Mucosa of stomach (tissue), 1 donor: ENCODE measurements around the gene GSDMA.
"Not testable (repeated sequence)": the region's sequence is repeated elsewhere in the genome, so short reads cannot be mapped to it uniquely, and the experiment has no call there.

Experiments
- H3K27me3 ChIP-seq: one replicate; pipeline ENCODE4 v1.7.0; 2013; ENCODE audit warnings: mild to moderate bottlenecking, low read length; ENCODE audit not compliant: control insufficient read depth, insufficient read depth
- H3K36me3 ChIP-seq: one replicate; pipeline ENCODE4 v1.7.0; 2013; ENCODE audit warnings: low read length; ENCODE audit not compliant: control insufficient read depth, insufficient read depth
- H3K4me1 ChIP-seq: one replicate; pipeline ENCODE4 v1.7.0; 2013; ENCODE audit warnings: mild to moderate bottlenecking, low read length; ENCODE audit not compliant: control insufficient read depth, insufficient read depth
- H3K4me3 ChIP-seq: one replicate; pipeline ENCODE4 v1.7.0; 2013; ENCODE audit warnings: low read length
- H3K9ac ChIP-seq: one replicate; pipeline ENCODE4 v1.7.0; 2013; ENCODE audit warnings: mild to moderate bottlenecking, low read length, moderate library complexity
- H3K9me3 ChIP-seq: one replicate; pipeline ENCODE4 v1.7.0; 2013; ENCODE audit warnings: mild to moderate bottlenecking, low read length, moderate library complexity; ENCODE audit not compliant: control insufficient read depth
- donor health status: Pancreatic carcinoma.

The GSDMA gene

DNA sequence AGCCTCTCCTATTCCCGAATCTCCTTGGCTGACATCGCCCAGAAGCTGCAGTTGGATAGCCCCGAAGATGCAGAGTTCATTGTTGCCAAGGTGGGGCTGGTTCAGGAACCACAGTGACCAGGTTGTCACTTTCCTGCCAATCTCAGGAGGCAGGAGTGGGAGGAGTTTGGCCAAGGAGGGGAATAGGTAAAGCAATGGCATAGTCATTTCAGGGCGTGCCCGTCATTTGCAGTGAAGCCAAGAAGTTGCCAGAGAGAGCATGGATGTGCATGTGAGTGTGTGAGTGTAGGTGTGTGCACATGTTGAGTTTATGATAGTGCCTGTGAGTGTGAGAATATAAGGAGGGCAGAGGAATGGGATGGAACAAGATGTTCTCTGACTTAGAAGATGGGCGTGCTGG is 32.6 kb downstream of the GSDMA start:
- peaks cover 35% of the 10 kb centered on the region for H3K36me3 ChIP-seq
- peaks cover 10% of the 10 kb centered on the region for H3K4me1 ChIP-seq
- H3K27me3 ChIP-seq = no peaks in the 10 kb centered on the region
- H3K4me3 ChIP-seq = no peak overlapping the region
- no peaks in the 10 kb centered on the region for H3K9me3 ChIP-seq
- H3K9ac ChIP-seq = peak overlapping the region; percentile 0

DNA sequence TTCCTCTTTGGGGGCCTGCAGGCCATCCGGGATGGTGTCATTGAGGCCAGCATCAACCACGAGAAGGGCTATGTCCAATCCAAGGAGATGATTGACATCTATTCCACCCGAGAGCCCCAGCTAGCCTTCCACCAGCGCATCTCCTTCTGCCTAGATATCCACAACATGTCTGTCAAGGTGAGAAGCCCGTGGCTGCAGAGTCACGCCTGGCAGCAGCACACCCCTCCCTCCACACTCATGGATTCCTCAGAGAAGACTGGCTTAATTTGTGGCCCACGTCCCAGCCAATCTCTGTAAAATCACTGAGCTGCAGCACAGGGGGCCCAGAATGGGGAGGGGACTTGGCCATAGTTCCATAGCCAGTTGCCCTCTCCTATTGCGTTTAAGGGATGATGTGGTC is 33.4 kb downstream of the GSDMA start:
- Histone ChIP-seq H3K36me3 (peaks cover 31% of the 10 kb centered on the region), H3K9me3 (no peaks in the 10 kb centered on the region), H3K9ac (no peak overlapping the region), H3K4me3 (no peak overlapping the region), H3K4me1 (peaks cover 10% of the 10 kb centered on the region), H3K27me3 (no peaks in the 10 kb centered on the region)

DNA sequence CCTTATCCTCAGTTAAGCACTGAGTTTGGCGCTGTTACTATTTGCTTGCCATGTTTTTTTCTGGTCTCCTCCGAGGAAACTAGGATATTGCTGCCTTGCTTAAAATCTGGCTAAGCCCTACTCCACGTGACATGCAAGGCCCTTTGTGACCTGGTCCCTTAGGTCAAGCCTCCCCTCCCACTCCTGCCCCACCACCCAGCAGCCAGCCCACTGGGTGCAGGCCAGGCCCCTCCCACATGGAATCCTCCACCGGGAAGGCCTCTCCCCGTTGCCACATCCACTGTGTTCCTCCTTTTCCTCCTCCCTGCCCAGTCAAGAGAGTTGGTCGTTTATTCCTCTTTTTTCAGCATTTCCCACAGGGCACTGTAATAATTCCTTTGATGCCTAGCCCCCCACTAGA is 34.0 kb downstream of the GSDMA start:
- Histone ChIP-seq H3K9ac (no peak overlapping the region), H3K4me3 (no peak overlapping the region), H3K27me3 (no peaks in the 10 kb centered on the region), H3K4me1 (peaks cover 10% of the 10 kb centered on the region), H3K36me3 (peaks cover 31% of the 10 kb centered on the region), H3K9me3 (no peaks in the 10 kb centered on the region)

DNA sequence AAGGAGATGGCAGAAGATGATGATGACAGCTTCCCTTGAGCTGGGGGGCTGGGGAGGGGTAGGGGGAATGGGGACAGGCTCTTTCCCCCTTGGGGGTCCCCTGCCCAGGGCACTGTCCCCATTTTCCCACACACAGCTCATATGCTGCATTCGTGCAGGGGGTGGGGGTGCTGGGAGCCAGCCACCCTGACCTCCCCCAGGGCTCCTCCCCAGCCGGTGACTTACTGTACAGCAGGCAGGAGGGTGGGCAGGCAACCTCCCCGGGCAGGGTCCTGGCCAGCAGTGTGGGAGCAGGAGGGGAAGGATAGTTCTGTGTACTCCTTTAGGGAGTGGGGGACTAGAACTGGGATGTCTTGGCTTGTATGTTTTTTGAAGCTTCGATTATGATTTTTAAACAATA is 34.7 kb downstream of the GSDMA start:
- H3K9ac ChIP-seq = no peak overlapping the region
- no peak overlapping the region for H3K4me3 ChIP-seq
- H3K27me3 ChIP-seq = no peaks in the 10 kb centered on the region
- H3K36me3 ChIP-seq = peaks cover 26% of the 10 kb centered on the region
- H3K4me1 ChIP-seq = peaks cover 10% of the 10 kb centered on the region
- no peaks in the 10 kb centered on the region for H3K9me3 ChIP-seq

DNA sequence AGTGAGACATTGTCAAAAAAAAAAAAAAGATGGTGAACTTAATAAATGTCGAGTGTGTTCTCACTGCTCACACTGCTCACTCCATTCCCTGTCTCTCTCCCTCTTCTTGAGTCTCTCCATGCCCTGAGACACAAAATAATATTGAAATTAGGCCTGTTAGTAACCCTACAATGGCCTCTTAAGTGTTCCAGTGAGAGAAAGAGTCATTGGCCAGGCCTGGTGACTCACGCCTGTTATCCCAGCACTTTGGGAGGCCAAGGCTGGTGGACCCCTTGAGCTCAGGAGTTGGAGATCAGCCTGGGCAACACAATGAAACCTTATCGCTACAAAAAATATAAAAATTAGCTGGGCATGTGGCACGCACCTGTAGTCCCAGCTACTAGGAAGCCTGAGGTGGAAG is 36.3 kb downstream of the GSDMA start:
- Histone ChIP-seq H3K4me3 (no peak overlapping the region), H3K9ac (no peak overlapping the region), H3K4me1 (peaks cover 10% of the 10 kb centered on the region), H3K27me3 (no peaks in the 10 kb centered on the region), H3K36me3 (peaks cover 22% of the 10 kb centered on the region), H3K9me3 (no peaks in the 10 kb centered on the region)

DNA sequence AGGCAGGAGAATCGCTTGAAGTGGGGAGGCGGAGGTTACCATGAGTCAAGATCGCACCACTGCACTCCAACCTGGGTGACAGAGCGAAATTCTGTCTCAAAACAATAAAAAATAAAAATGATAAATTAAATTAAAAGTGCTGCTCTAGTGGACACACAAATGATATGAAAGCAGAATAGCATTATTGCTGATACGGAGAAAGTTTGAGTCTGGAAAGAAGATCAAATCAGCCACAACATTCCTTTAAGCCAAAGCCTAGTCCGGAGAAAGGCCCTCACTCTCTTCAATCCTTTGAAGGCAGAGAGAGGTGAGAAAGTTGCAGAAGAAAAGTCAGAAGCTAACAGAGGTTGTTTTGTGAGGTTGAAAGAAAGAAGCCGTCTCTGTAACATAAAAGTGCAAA is 37.4 kb downstream of the GSDMA start:
- Histone ChIP-seq H3K9me3 (no peaks in the 10 kb centered on the region), H3K27me3 (no peaks in the 10 kb centered on the region), H3K4me1 (peaks cover 11% of the 10 kb centered on the region), H3K9ac (no peak overlapping the region), H3K36me3 (peaks cover 16% of the 10 kb centered on the region), H3K4me3 (no peak overlapping the region)

DNA sequence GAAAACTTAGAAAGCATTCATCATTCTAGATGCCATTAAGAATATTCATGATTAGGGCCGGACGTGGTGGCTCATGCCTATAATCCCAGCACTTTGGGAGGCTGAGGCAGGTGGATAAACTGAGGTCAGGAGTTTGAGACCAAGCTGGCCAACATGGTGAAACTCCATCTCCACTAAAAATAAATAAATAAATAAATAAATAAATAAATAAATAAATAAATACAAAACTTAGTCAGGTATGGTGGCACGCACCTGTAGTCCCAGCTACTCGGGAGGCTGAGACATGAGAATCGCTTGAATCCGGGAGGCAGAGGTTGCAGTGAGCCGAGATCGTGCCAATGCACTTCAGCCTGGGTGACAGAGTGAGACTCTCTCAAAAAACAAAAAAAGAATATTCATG is 38.5 kb downstream of the GSDMA start:
- not testable (repeated sequence) for H3K4me3 ChIP-seq, H3K4me1 ChIP-seq, H3K9ac ChIP-seq, H3K9me3 ChIP-seq, H3K27me3 ChIP-seq, H3K36me3 ChIP-seq

DNA sequence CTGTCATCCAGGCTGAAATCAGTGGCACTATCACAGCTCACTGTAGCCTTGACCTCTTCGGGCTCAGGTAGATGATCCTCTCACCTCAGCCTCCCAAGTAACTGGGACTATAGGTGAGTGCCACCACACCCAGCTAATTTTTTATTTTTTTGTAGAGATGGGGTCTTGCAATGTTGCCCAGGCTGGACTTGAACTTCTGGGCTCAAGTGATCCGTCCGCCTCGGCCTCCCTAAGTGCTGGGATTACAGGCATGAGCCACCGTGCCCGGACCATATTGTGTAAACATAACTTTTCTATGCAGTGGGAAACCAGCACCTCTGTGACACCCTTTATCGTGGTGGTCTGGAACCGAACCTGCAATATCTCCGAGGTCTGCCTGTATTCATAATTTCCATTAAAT is 41.3 kb downstream of the GSDMA start:
- H3K36me3 ChIP-seq = no peaks in the 10 kb centered on the region
- no peaks in the 10 kb centered on the region for H3K27me3 ChIP-seq
- H3K9ac ChIP-seq = no peak overlapping the region
- no peaks in the 10 kb centered on the region for H3K9me3 ChIP-seq
- peaks cover 5% of the 10 kb centered on the region for H3K4me1 ChIP-seq
- no peak overlapping the region for H3K4me3 ChIP-seq

DNA sequence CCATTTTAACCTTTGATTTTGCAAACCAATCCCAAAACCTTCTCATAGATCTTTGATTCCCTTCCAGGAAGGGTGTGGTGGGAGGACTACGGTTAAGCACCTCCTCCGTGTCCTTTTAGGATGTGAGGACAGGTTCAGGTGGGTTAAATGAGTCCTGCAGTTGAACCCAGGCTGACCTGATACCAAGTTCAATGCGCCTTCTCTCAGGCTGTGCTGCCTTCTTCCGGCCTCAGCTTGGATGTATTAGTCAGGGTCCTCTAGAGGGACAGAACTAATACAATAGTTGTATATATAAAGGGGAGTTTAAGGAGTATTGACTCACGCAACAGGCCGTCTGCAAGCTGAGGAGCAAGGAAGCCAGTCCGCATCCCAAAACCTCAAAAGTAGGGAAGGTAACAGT is 41.9 kb downstream of the GSDMA start:
- H3K9ac ChIP-seq = no peak overlapping the region
- peaks cover 5% of the 10 kb centered on the region for H3K4me1 ChIP-seq
- H3K36me3 ChIP-seq = no peaks in the 10 kb centered on the region
- no peaks in the 10 kb centered on the region for H3K27me3 ChIP-seq
- H3K4me3 ChIP-seq = no peak overlapping the region
- no peaks in the 10 kb centered on the region for H3K9me3 ChIP-seq

DNA sequence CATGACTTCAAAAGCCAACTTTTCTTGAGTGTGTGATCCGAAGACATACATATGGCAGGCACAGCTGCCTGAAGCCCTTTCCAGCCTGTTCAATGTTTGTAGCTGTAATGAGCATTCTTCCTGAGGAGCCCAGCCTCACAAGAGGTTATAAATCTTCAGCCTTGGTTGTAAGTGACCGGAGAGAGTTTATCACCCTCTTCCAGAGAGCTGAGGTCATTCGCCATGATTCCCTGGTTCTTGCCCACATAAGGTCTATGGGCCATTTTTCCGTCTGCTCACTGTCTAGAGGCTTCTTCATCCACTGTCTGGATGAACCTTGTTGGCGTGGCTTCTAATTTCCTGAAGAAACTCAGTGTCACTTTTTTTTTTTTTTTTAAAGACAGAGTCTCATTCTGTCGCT is 42.7 kb downstream of the GSDMA start:
- Histone ChIP-seq H3K9me3 (no peaks in the 10 kb centered on the region), H3K4me3 (no peak overlapping the region), H3K27me3 (no peaks in the 10 kb centered on the region), H3K4me1 (peaks cover 5% of the 10 kb centered on the region), H3K9ac (no peak overlapping the region), H3K36me3 (no peaks in the 10 kb centered on the region)

DNA sequence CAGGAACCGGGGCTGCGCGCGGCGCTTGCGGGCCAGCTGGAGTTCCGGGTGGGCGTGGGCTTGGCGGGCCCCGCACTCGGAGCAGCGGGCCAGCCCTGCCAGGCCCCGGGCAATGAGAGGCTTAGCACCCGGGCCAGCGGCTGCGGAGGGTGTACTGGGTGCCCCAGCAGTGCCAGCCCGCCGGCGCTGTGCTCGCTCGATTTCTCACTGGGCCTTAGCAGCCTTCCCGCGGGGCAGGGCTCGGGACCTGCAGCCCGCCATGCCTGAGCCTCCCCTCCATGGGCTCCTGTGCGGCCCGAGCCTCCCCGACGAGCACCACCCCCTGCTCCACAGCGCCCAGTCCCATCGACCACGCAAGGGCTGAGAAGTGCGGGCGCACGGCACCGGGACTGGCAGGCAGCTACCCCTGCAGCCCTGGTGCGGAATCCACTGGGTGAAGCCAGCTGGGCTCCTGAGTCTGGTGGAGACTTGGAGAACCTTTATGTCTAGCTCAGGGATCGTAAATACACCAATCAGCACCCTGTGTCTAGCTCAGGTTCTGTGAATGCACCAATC is 48.2 kb downstream of the GSDMA start:
- not testable (repeated sequence) for H3K9me3 ChIP-seq, H3K36me3 ChIP-seq, H3K27me3 ChIP-seq, H3K4me3 ChIP-seq, H3K9ac ChIP-seq
- H3K4me1 ChIP-seq = peaks cover 22% of the 10 kb centered on the region

DNA sequence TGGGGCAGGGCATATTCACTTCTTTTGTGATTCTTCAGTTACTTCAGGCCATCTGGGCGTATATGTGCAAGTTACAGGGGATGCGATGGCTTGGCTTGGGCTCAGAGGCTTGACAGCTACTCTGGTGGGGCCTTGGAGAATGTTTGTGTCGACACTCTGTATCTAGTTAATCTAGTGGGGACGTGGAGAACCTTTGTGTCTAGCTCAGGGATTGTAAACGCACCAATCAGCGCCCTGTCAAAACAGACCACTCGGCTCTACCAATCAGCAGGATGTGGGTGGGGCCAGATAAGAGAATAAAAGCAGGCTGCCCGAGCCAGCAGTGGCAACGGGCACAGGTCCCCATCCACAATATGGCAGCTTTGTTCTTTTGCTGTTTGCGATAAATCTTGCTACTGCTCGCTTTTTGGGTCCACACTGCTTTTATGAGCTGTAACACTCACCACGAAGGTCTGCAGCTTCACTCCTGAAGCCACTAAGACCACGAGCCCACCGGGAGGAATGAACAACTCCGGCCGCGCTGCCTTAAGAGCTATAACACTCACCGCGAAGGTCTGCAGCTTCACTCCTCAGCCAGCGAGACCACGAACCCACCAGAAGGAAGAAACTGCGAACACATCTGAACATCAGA is 49.3 kb downstream of the GSDMA start:
- H3K4me1 ChIP-seq = peaks cover 22% of the 10 kb centered on the region
- H3K9ac ChIP-seq, H3K4me3 ChIP-seq, H3K27me3 ChIP-seq, H3K9me3 ChIP-seq, H3K36me3 ChIP-seq: not testable (repeated sequence)
